ENCODE data around the gene SNORC.

GRCh38 chr2:232927032-232927792 lies 57.1 kb downstream of the SNORC start:
- TF ChIP-seq POLR2A (IDR thresholded peaks at IDR 0.05; ENCODE audit: low read depth, low read length) (no peak), FOS (IDR thresholded peaks at IDR 0.05; ENCODE audit: borderline replicate concordance, extremely low read depth, insufficient read length) (no peak), CTCF (IDR thresholded peaks at IDR 0.05 in 2 of 3, conservative IDR thresholded peaks at IDR 0.05 in 1 of 3; ENCODE audit: control insufficient read depth in 2 of 3, extremely low read depth in 1 of 3, insufficient read depth in 1 of 3, low read depth in 3 of 3, low read length in 3 of 3) (no peak), EZH2 (IDR thresholded peaks at IDR 0.05; ENCODE audit: borderline replicate concordance, control insufficient read depth, low read depth, low read length) (no peak), NFYA (IDR thresholded peaks at IDR 0.05; ENCODE audit: borderline replicate concordance, low read depth, low read length) (no peak), TCF12 (IDR thresholded peaks at IDR 0.05; ENCODE audit: low read depth, low read length) (no peak), E2F8 (IDR thresholded peaks at IDR 0.05; ENCODE audit: low read depth, partially characterized antibody) (no peak)

All from GM12878 (cell line).